A549 (cell line): Measurements from ENCODE around the gene IL4R. TPM values are rescaled to one million over a fixed set of nuclear protein-coding genes. Genes with fewer than 3 reads are reported as not detected.

Source experiments
- ATAC-seq, 2 experiments: fragments of 200-7000 bp in 1 of 2; fragments of >200 bp in 1 of 2; cut with Nextera tagmentation in 1 of 2; cut with Tn5 transposase in 1 of 2; 3 replicates each; pipeline versions ENCODE4 v1.8.0 to v1.9.1; 2018 to 2020; ENCODE audit warnings: mild to moderate bottlenecking in 1 of 2, moderate library complexity in 1 of 2
- CTCF ChIA-PET: fragments of 300-600 bp; sonication (Branson Sonifier 250); formaldehyde crosslinking; extraction: SDS; loops from one replicate; lab custom pipeline; 2021; ENCODE audit warnings: antibody characterized with exemption, inconsistent platforms; lab: Yijun Ruan, JAX
- POLR2A ChIA-PET: fragments of 350-600 bp; formaldehyde crosslinking; extraction: SDS; loops from one replicate; lab custom pipeline; 2021; ENCODE audit warnings: antibody characterized with exemption, inconsistent platforms; lab: Yijun Ruan, JAX
- DNase-seq, 2 experiments: peaks; one replicate each; pipeline versions ENCODE4 v3.0.0 to v3.0.0-alpha.2; 2011 to 2016; ENCODE audit warnings: low read depth in 1 of 2, low spot score in 1 of 2
- FAIRE-seq: peaks from 2 replicates; lab custom pipeline; 2011; peaks lifted over from hg19 to GRCh38; lab: Jason Lieb, UNC
- H3K27ac ChIP-seq, 2 experiments: fragments of >200 bp; sonication (Bioruptor Twin); formaldehyde crosslinking; 3 replicates each; pipeline ENCODE4 v1.5.1; 2016 to 2017
- H3K4me1 ChIP-seq: fragments of >200 bp; sonication (Bioruptor Twin); formaldehyde crosslinking; 3 replicates; pipeline ENCODE4 v1.6.1; 2016
- H3K4me2 ChIP-seq: fragments of >200 bp; sonication (Bioruptor Twin); formaldehyde crosslinking; 3 replicates; pipeline ENCODE4 v1.6.1; 2016
- H3K4me3 ChIP-seq: fragments of >200 bp; sonication (Bioruptor Twin); formaldehyde crosslinking; 3 replicates; pipeline ENCODE4 v1.5.1; 2016
- H3K9me3 ChIP-seq: fragments of >200 bp; sonication (Bioruptor Twin); formaldehyde crosslinking; 3 replicates; pipeline ENCODE4 v1.6.1; 2016
- BHLHE40 ChIP-seq: IDR thresholded peaks from 2 replicates; pipeline ENCODE4 v1.6.1; 2012; ENCODE audit warnings: low read depth, low read length, inconsistent platforms
- CBX2 ChIP-seq: fragments of 200-600 bp; sonication (generic); IDR thresholded peaks from 2 replicates; pipeline ENCODE4 v1.6.1; 2016; ENCODE audit warnings: low read depth, mild to moderate bottlenecking, borderline replicate concordance
- CHD2 ChIP-seq: fragments of 150-350 bp; IDR thresholded peaks from 2 replicates; pipeline ENCODE4 v1.6.1; 2014; ENCODE audit warnings: low read length; ENCODE audit not compliant: partially characterized antibody
- CHD4 ChIP-seq: fragments of 200-600 bp; sonication (generic); IDR thresholded peaks from 2 replicates; pipeline ENCODE4 v1.6.1; 2016; ENCODE audit warnings: antibody characterized with exemption, mild to moderate bottlenecking, borderline replicate concordance
- EHF ChIP-seq: fragments of 250-450 bp; sonication (Bioruptor Pico); IDR thresholded peaks from 2 replicates; pipeline ENCODE4 v1.5.0; 2020; ENCODE audit warnings: mild to moderate bottlenecking
- EHMT2 ChIP-seq: fragments of 200-600 bp; sonication (generic); IDR thresholded peaks from 2 replicates; pipeline ENCODE4 v1.6.1; 2016; ENCODE audit warnings: antibody characterized with exemption, low read depth, mild to moderate bottlenecking, moderate library complexity
- EP300 ChIP-seq, 2 experiments: fragments of >200 bp; sonication (Bioruptor Twin); formaldehyde crosslinking; IDR thresholded peaks; 2 replicates in 1 of 2; 3 replicates in 1 of 2; pipeline ENCODE4 v1.6.1; 2016 to 2017
- ESRRA ChIP-seq: fragments of 150-350 bp; IDR thresholded peaks from 2 replicates; pipeline ENCODE4 v1.6.1; 2014; ENCODE audit warnings: mild to moderate bottlenecking, low read length, borderline replicate concordance
- FOSL2 ChIP-seq, 2 experiments: fragments of 450-650 bp in 1 of 2; fragments of >200 bp in 1 of 2; sonication (Bioruptor Twin) in 1 of 2; formaldehyde crosslinking; IDR thresholded peaks; 2 replicates each; pipeline versions ENCODE4 v1.5.0 to v1.6.1; 2016 to 2020; ENCODE audit warnings: mild to moderate bottlenecking in 1 of 2, moderate library complexity in 1 of 2
- FOXS1 ChIP-seq: fragments of 250-450 bp; sonication (Bioruptor Pico); IDR thresholded peaks from 2 replicates; pipeline ENCODE4 v1.5.0; 2020; ENCODE audit warnings: mild to moderate bottlenecking, moderate library complexity
- GATA3 ChIP-seq: IDR thresholded peaks from 2 replicates; pipeline ENCODE4 v1.6.1; 2012; ENCODE audit warnings: borderline replicate concordance
- HMGXB4 ChIP-seq: fragments of 250-450 bp; sonication (Bioruptor Pico); IDR thresholded peaks from 2 replicates; pipeline ENCODE4 v1.5.0; 2021; ENCODE audit warnings: mild to moderate bottlenecking, moderate library complexity, borderline replicate concordance
- HOXA7 ChIP-seq: fragments of 250-450 bp; sonication (Bioruptor Pico); IDR thresholded peaks from 2 replicates; pipeline ENCODE4 v1.5.0; 2020; ENCODE audit warnings: mild to moderate bottlenecking, moderate library complexity
- HOXB5 ChIP-seq: fragments of 250-450 bp; sonication (Bioruptor Pico); IDR thresholded peaks from 2 replicates; pipeline ENCODE4 v1.5.0; 2020; ENCODE audit warnings: mild to moderate bottlenecking, moderate library complexity
- JUN ChIP-seq, 2 experiments: fragments of >200 bp; sonication (Bioruptor Twin); formaldehyde crosslinking; IDR thresholded peaks; 2 replicates in 1 of 2; 3 replicates in 1 of 2; pipeline ENCODE4 v1.6.1; 2016 to 2017
- JUNB ChIP-seq: fragments of >200 bp; sonication (Bioruptor Twin); formaldehyde crosslinking; IDR thresholded peaks from 2 replicates; pipeline ENCODE4 v1.6.1; 2016
- MAFK ChIP-seq: fragments of 450-650 bp; IDR thresholded peaks from 2 replicates; pipeline ENCODE4 v1.6.1; 2014; ENCODE audit not compliant: partially characterized antibody
- MAZ ChIP-seq: fragments of 150-350 bp; IDR thresholded peaks from 2 replicates; pipeline ENCODE4 v1.6.1; 2014; ENCODE audit warnings: antibody characterized with exemption, low read depth, low read length, borderline replicate concordance
- POLR2A ChIP-seq: IDR thresholded peaks from 2 replicates; pipeline ENCODE4 v1.6.1; 2012; ENCODE audit warnings: mild to moderate bottlenecking, low read length
- RCOR1 ChIP-seq: fragments of 150-350 bp; IDR thresholded peaks from 2 replicates; pipeline ENCODE4 v1.6.1; 2014; ENCODE audit warnings: antibody characterized with exemption, low read length, low read depth
- RNF2 ChIP-seq: fragments of 200-600 bp; sonication (generic); IDR thresholded peaks from 2 replicates; pipeline ENCODE4 v1.6.1; 2016; ENCODE audit warnings: low read depth, mild to moderate bottlenecking, antibody characterized with exemption, moderate library complexity, borderline replicate concordance
- SMC3 ChIP-seq: fragments of >200 bp; sonication (Bioruptor Twin); formaldehyde crosslinking; IDR thresholded peaks from 3 replicates; pipeline ENCODE4 v1.6.1; 2018; ENCODE audit warnings: inconsistent platforms
- SREBF2 ChIP-seq: fragments of 450-650 bp; IDR thresholded peaks from 2 replicates; pipeline ENCODE4 v1.6.1; 2014; ENCODE audit warnings: mild to moderate bottlenecking, moderate library complexity
- ZFP36 ChIP-seq: fragments of 450-650 bp; IDR thresholded peaks from 2 replicates; pipeline ENCODE4 v1.6.1; 2014; ENCODE audit warnings: borderline replicate concordance; ENCODE audit not compliant: partially characterized antibody
- ZSCAN20 ChIP-seq: fragments of 250-450 bp; sonication (Bioruptor Pico); IDR thresholded peaks from 2 replicates; pipeline ENCODE4 v1.8.0; 2022; ENCODE audit warnings: mild to moderate bottlenecking, moderate library complexity
- WGBS: methylation state at CpG from one replicate; pipeline ENCODE4 v1.1.6; 2017; ENCODE audit errors: missing lambda C conversion rate; 5-methylcytosine and 5-hydroxymethylcytosine counted together
- polyA plus RNA-seq, 4 experiments: library from polyadenylated mRNA; depleted of rRNA in 3 of 4; stranded (reverse); fragments of >200 nt; fragmentation: RNase III in 1 of 4; extraction: RNeasy Plus Mini Kit Qiagen cat#74134 plus additional on column Dnase treatment in 1 of 4; gene quantifications; 2 replicates in 3 of 4; 3 replicates in 1 of 4; pipeline ENCODE4 v1.2.3, GENCODE V29; 2011 to 2017
- TF ChIP-seq, protein P1 (sequence below): IDR thresholded peaks from 2 replicates; pipeline ENCODE4 v1.6.1; 2012
- TF ChIP-seq, protein P2 (sequence below): fragments of 150-350 bp; IDR thresholded peaks from 2 replicates; pipeline ENCODE4 v1.6.1; 2014; ENCODE audit warnings: low read depth, mild to moderate bottlenecking, low read length
- TF ChIP-seq, protein P3 (sequence below): fragments of 250-450 bp; sonication (Bioruptor Pico); IDR thresholded peaks from 2 replicates; pipeline ENCODE4 v1.5.0; 2020; ENCODE audit warnings: low read depth, mild to moderate bottlenecking, moderate library complexity
- TF ChIP-seq, protein P4 (sequence below): IDR thresholded peaks from 2 replicates; pipeline ENCODE4 v1.6.1; 2012; ENCODE audit warnings: low read depth, borderline replicate concordance

The IL4R gene
- polyA plus RNA-seq, 2 of the 4 experiments (the other 2 are of a cell fraction), result 14.4 to 19.3 TPM

- no peak for TF ChIP-seq FOXS1 (CRISPR knock-in tag)
- TF ChIP-seq MAZ, result no peak
- TF ChIP-seq CHD4, result no peak
- TF ChIP-seq BHLHE40, result no peak
- TF ChIP-seq, protein P1, sequence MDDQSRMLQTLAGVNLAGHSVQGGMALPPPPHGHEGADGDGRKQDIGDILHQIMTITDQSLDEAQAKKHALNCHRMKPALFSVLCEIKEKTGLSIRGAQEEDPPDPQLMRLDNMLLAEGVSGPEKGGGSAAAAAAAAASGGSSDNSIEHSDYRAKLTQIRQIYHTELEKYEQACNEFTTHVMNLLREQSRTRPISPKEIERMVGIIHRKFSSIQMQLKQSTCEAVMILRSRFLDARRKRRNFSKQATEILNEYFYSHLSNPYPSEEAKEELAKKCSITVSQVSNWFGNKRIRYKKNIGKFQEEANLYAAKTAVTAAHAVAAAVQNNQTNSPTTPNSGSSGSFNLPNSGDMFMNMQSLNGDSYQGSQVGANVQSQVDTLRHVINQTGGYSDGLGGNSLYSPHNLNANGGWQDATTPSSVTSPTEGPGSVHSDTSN, result no peak
- TF ChIP-seq EP300 (IDR thresholded peaks at IDR 0.05), result peak in 1 of 2 experiments; percentile 60; a peak in 2 of 5 replicates
- no peak for TF ChIP-seq MAFK
- peak; percentile 53; the same call in 1 of the 2 replicates for TF ChIP-seq JUNB
- TF ChIP-seq SMC3, result 0 out of 3 replicates have a peak, but pooled peaks have one; percentile 13
- no peak for TF ChIP-seq HOXA7
- TF ChIP-seq RNF2, result no peak
- TF ChIP-seq, protein P2, sequence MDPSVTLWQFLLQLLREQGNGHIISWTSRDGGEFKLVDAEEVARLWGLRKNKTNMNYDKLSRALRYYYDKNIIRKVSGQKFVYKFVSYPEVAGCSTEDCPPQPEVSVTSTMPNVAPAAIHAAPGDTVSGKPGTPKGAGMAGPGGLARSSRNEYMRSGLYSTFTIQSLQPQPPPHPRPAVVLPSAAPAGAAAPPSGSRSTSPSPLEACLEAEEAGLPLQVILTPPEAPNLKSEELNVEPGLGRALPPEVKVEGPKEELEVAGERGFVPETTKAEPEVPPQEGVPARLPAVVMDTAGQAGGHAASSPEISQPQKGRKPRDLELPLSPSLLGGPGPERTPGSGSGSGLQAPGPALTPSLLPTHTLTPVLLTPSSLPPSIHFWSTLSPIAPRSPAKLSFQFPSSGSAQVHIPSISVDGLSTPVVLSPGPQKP, result no peak
- TF ChIP-seq SREBF2, result no peak
- no peak for TF ChIP-seq ESRRA
- TF ChIP-seq, protein P3, sequence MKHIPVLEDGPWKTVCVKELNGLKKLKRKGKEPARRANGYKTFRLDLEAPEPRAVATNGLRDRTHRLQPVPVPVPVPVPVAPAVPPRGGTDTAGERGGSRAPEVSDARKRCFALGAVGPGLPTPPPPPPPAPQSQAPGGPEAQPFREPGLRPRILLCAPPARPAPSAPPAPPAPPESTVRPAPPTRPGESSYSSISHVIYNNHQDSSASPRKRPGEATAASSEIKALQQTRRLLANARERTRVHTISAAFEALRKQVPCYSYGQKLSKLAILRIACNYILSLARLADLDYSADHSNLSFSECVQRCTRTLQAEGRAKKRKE (CRISPR knock-in tag), result no peak
- no peak for TF ChIP-seq EHF (CRISPR knock-in tag)
- peak in 1 of 2 experiments; percentile 54; a peak in 3 of 5 replicates for TF ChIP-seq JUN (IDR thresholded peaks at IDR 0.05)
- no peak for TF ChIP-seq POLR2A
Measured at GRCh38 chr16:27315333-27316037, 1.7 kb downstream of the IL4R start (continued).

DNA sequence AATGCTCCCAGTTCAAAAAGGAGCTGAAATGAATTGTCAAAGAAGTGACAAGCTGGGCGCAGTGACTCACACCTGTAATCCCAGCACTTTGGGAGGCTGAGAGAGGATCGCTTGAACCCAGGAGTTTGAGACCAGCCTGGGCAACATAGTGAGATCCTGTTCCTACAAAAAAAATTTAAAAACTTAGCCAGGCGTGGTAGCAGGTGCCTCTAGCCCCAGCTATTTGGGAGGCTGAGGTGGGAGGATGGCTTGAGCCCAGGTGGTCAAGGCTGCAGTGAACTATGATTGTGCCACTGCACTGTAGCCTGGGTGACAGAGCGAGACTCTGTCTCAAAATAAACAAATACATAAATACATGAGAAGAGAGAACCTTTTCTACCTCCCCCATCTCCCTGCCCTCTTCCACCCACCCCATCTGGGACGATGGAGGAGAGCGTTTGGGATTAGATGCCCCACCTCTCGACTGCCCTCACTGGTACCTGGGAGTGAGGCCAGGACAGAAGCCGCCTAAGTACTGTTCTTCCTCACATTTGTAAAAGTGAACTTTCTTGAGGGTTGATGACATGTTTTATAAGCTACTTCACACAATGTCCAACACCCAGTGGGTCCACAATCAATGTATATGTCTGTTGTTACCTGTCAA, 2.4 kb downstream of the IL4R start:
- Histone ChIP-seq H3K27ac (peak overlapping the region; percentile 25 to 70; a peak in 4 of 6 replicates), H3K4me3 (no peak overlapping the region; the same call in 2 of the 3 replicates)
- CTCF ChIA-PET, result interaction anchor here (0.9 to 3.8 kb wide), 4 partner anchors 28 to 81 kb away, joined by 3 to 14 read pairs (median 11); no protein-coding TSS in a partner anchor

GRCh38 chr16:27317320-27317719, 3.5 kb downstream of the IL4R start:
- Histone ChIP-seq H3K27ac (peak overlapping the region in 1 of 2 experiments; percentile 70; a peak in 3 of 6 replicates), H3K9me3 (no peaks in the 10 kb centered on the region), H3K4me3 (no peak overlapping the region), H3K4me2 (no peak overlapping the region), H3K4me1 (peaks cover 41% of the 10 kb centered on the region)
- CTCF ChIA-PET, result interaction anchor here (1.9 to 3.8 kb wide), 3 partner anchors 51 to 82 kb away, joined by 11 to 14 read pairs (median 12); no protein-coding TSS in a partner anchor
- DNase-seq (no peak), FAIRE-seq (no peak), ATAC-seq (no peak)
- POLR2A ChIA-PET, result no interaction called here
- 71% methylated on average over 7 of the region's 7 CpGs for WGBS
- TF ChIP-seq RCOR1 (no peak), ZSCAN20 (CRISPR knock-in tag) (no peak), HOXB5 (no peak), EHMT2 (no peak), HMGXB4 (no peak), GATA3 (no peak), EP300 (IDR thresholded peaks at IDR 0.05) (no peak), ESRRA (no peak), CHD4 (no peak), RNF2 (no peak)
- TF ChIP-seq, protein P4, sequence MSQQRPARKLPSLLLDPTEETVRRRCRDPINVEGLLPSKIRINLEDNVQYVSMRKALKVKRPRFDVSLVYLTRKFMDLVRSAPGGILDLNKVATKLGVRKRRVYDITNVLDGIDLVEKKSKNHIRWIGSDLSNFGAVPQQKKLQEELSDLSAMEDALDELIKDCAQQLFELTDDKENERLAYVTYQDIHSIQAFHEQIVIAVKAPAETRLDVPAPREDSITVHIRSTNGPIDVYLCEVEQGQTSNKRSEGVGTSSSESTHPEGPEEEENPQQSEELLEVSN, result no peak
- TF ChIP-seq, protein P2, result no peak

More for the DNA sequence above, 2.4 kb downstream of the IL4R start:
- peak overlapping the region; percentile 74 for H3K4me2 ChIP-seq
- H3K9me3 ChIP-seq, result no peaks in the 10 kb centered on the region
- no peak for DNase-seq
- FAIRE-seq, result no peak
- no peak for ATAC-seq
- WGBS, result 72% methylated on average over 8 of the region's 8 CpGs
- peaks cover 35% of the 10 kb centered on the region for H3K4me1 ChIP-seq
- POLR2A ChIA-PET, result interaction anchor here (1.2 kb wide), 1 partner anchor 10 kb away, joined by 4 read pairs; no protein-coding TSS in a partner anchor
- TF ChIP-seq HOXA7, result no peak
- TF ChIP-seq RCOR1, result no peak
- no peak for TF ChIP-seq MAZ
- TF ChIP-seq ZFP36, result no peak
- TF ChIP-seq CBX2, result no peak
- TF ChIP-seq FOSL2 (IDR thresholded peaks at IDR 0.05), result no peak
- 0 out of 2 replicates have a peak, but pooled peaks have one; percentile 22 for TF ChIP-seq FOSL2 (CRISPR knock-in tag; IDR thresholded peaks at IDR 0.05)
- no peak for TF ChIP-seq CHD2
- TF ChIP-seq, all 56 proteins: peak for 1
